Natural killer cell (primary cell): ENCODE results near the gene PKP3. TPM values are rescaled to one million over a fixed set of nuclear protein-coding genes. Genes with fewer than 3 reads are reported as not detected.

Experiments
- ATAC-seq, 3 donors: fragments of 150-1000 bp in 2 of 3; fragments of 200-7000 bp in 1 of 3; cut with Tn5 transposase; 1 replicate in 1 of 3; 2 replicates in 2 of 3; pipeline ENCODE4 v1.10.0; 2021; ENCODE audit warnings: mild to moderate bottlenecking in 2 of 3, moderate library complexity in 2 of 3
- DNase-seq, 2 donors: peaks; one replicate each; pipeline versions ENCODE4 v3.0.0 to v3.0.0-alpha.2; 2013 to 2021; ENCODE audit warnings: mixed read lengths in 1 of 2
- H3K27ac ChIP-seq: one replicate; pipeline ENCODE4 v1.5.1; 2013; ENCODE audit warnings: mild to moderate bottlenecking, low read length
- H3K27me3 ChIP-seq: one replicate; pipeline ENCODE4 v1.6.1; 2013; ENCODE audit warnings: low read length; ENCODE audit not compliant: control insufficient read depth, insufficient read depth
- H3K36me3 ChIP-seq: one replicate; pipeline ENCODE4 v1.6.1; 2013; ENCODE audit warnings: low read length; ENCODE audit not compliant: control insufficient read depth, insufficient read depth
- H3K4me1 ChIP-seq: one replicate; pipeline ENCODE4 v1.6.1; 2013; ENCODE audit warnings: low read length; ENCODE audit not compliant: control insufficient read depth, insufficient read depth
- H3K4me3 ChIP-seq: one replicate; pipeline ENCODE4 v1.5.1; 2013; ENCODE audit warnings: low read length
- H3K9me3 ChIP-seq: one replicate; pipeline ENCODE4 v1.6.1; 2013; ENCODE audit warnings: low read length; ENCODE audit not compliant: control insufficient read depth, insufficient read depth
- H3K27ac Mint-ChIP-seq, 2 donors: one replicate each; pipeline ENCODE4 v1.8.0; 2022; ENCODE audit warnings: mild to moderate bottlenecking in 2 of 2, mixed read lengths in 2 of 2, moderate library complexity in 1 of 2
- H3K27me3 Mint-ChIP-seq, 2 donors: one replicate each; pipeline ENCODE4 v1.8.0; 2022; ENCODE audit warnings: low read depth in 2 of 2, mixed read lengths in 2 of 2
- H3K36me3 Mint-ChIP-seq: one replicate; pipeline ENCODE4 v1.8.0; 2022; ENCODE audit warnings: mixed read lengths
- H3K4me1 Mint-ChIP-seq, 2 donors: one replicate each; pipeline ENCODE4 v1.8.0; 2022; ENCODE audit warnings: mixed read lengths in 2 of 2
- H3K4me3 Mint-ChIP-seq: one replicate; pipeline ENCODE4 v1.8.0; 2022; ENCODE audit warnings: mild to moderate bottlenecking, moderate library complexity, mixed read lengths
- H3K9me3 Mint-ChIP-seq, 2 donors: one replicate each; pipeline ENCODE4 v1.8.0; 2022; ENCODE audit warnings: mixed read lengths in 2 of 2
- CTCF ChIP-seq: fragments of 200-600 bp; IDR thresholded peaks from one replicate; pipeline ENCODE4 v1.8.0; 2022; ENCODE audit warnings: antibody characterized with exemption
- WGBS: methylation state at CpG from one replicate; pipeline ENCODE4 v1.1.7; 2013; ENCODE audit warnings: missing lambda C conversion rate; ENCODE audit not compliant: insufficient coverage; 5-methylcytosine and 5-hydroxymethylcytosine counted together
- intact Hi-C: fragments of 100-400 bp; cut with micrococcal nuclease; formaldehyde crosslinking; loops from one replicate; pipeline ENCODE4 v1.14.2; 2022
- total RNA-seq, 4 donors: library from RNA; stranded (reverse); fragments of 120-200 nt in 1 of 4; gene quantifications; one replicate each; pipeline versions ENCODE4 v1.2.3 to v1.2.4, GENCODE V29; 2013 to 2022

PKP3 gene
- total RNA-seq, 3 donors from 2014 or later (not counting 1 experiment from before 2014, with no cell fraction given): 0.29 to 0.56 TPM; not detected in 1

- no peak for DNase-seq
- Mint-ChIP-seq H3K27ac (no peak overlapping the region), H3K4me1 (peaks cover 5 to 12% of the 10 kb centered on the region in 2 donors), H3K9me3 (no peaks in the 10 kb centered on the region), H3K36me3 (no peaks in the 10 kb centered on the region), H3K4me3 (no peak overlapping the region), H3K27me3 (peaks cover 0 to 3% of the 10 kb centered on the region in 2 donors)
- Histone ChIP-seq H3K27me3 (no peaks in the 10 kb centered on the region), H3K4me3 (no peak overlapping the region), H3K4me1 (peaks cover 42% of the 10 kb centered on the region), H3K36me3 (no peaks in the 10 kb centered on the region), H3K9me3 (no peaks in the 10 kb centered on the region), H3K27ac (no peak overlapping the region)
- intact Hi-C loops: no loop called here
- WGBS: 87% methylated on average over 16 of the region's 16 CpGs
- no peak for TF ChIP-seq CTCF
- no peak for ATAC-seq
These were observed 48.6 kb downstream of the PKP3 start for GRCh38 chr11:442611-443081.

- ATAC-seq (no peak), DNase-seq (no peak)
- intact Hi-C loops: no loop called here
- Mint-ChIP-seq H3K27ac (no peak overlapping the region), H3K36me3 (no peaks in the 10 kb centered on the region), H3K4me3 (no peak overlapping the region), H3K27me3 (peaks cover 0 to 3% of the 10 kb centered on the region in 2 donors), H3K9me3 (no peaks in the 10 kb centered on the region), H3K4me1 (peaks cover 3 to 15% of the 10 kb centered on the region in 2 donors)
- peaks cover 46% of the 10 kb centered on the region for H3K4me1 ChIP-seq
- no peaks in the 10 kb centered on the region for H3K9me3 ChIP-seq
- H3K27me3 ChIP-seq: no peaks in the 10 kb centered on the region
- no peak overlapping the region for H3K27ac ChIP-seq
- 93% methylated on average over 16 of the region's 16 CpGs for WGBS
- H3K36me3 ChIP-seq: no peaks in the 10 kb centered on the region
- TF ChIP-seq CTCF: no peak
- H3K4me3 ChIP-seq: no peak overlapping the region
These were observed 49.7 kb downstream of the PKP3 start for GRCh38 chr11:443542-444199.

DNA sequence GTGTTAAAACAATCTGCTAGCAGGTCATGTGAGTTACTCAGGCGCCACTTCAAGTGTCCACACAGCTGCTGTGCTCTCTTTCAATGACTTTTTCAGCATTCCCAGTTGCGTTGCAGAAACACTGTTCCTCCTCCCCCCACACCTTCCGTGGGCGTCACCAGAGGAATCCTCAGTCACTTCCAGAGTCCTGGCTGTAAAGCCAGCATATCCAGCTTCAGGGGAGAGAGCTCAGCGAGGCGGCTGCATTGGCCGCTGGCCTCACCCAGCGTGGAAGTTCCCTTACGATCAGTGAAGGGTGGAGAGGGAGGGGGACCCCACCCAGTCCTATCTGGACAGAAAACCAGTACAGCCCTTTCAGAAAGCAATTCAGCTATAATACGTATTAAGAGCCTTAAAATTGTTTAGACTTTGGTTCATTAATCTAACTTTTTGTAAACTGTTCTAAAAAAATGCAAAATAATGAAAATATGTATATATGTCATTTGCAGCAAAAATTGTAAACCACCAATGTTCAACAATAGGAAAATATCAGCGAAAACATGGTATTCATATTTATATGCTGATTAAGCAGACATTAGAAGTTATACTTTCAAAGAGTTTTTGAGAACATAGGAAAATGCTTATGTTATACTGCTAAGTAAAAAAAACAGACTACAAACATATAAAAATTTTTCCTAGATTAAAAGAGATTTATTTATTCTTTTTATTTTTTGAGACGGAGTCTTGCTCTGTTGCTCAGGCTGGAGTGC, 50.6 kb downstream of the PKP3 start:
- Histone ChIP-seq H3K36me3 (no peaks in the 10 kb centered on the region), H3K27me3 (no peaks in the 10 kb centered on the region), H3K4me1 (peaks cover 46% of the 10 kb centered on the region), H3K4me3 (no peak overlapping the region), H3K27ac (no peak overlapping the region), H3K9me3 (no peaks in the 10 kb centered on the region)
- DNase-seq: no peak
- no peaks in the 10 kb centered on the region for H3K9me3 Mint-ChIP-seq
- no peak for ATAC-seq
- 69% methylated on average over 10 of the region's 12 CpGs for WGBS
- H3K4me1 Mint-ChIP-seq: peaks cover 0 to 15% of the 10 kb centered on the region in 2 donors
- intact Hi-C loops: loop anchor here (5.0 kb wide), 1 partner anchor 192 kb away; no protein-coding TSS in a partner anchor
- H3K36me3 Mint-ChIP-seq: no peaks in the 10 kb centered on the region
- H3K4me3 Mint-ChIP-seq: no peak overlapping the region
- TF ChIP-seq CTCF: no peak
- no peak overlapping the region for H3K27ac Mint-ChIP-seq
- H3K27me3 Mint-ChIP-seq: peaks cover 0 to 3% of the 10 kb centered on the region in 2 donors
